ES-I3 (cell line): Measurements from ENCODE around the gene GCNT2.
"Not testable (repeated sequence)": the region's sequence is repeated elsewhere in the genome, so short reads cannot be mapped to it uniquely, and the experiment has no call there.

ENCODE experiments used
- H3K36me3 ChIP-seq: 2 replicates; pipeline ENCODE4 v1.6.1; 2013; ENCODE audit warnings: mild to moderate bottlenecking, low read length, control low read depth, moderate library complexity; ENCODE audit not compliant: insufficient read depth
- H3K4me1 ChIP-seq: 2 replicates; pipeline ENCODE4 v1.6.1; 2013; ENCODE audit warnings: mild to moderate bottlenecking, control low read depth, low read length; ENCODE audit not compliant: insufficient read depth
- H3K9ac ChIP-seq: 2 replicates; pipeline ENCODE4 v1.6.1; 2013; ENCODE audit warnings: low read depth, mild to moderate bottlenecking, low read length, moderate library complexity
- H3K9me3 ChIP-seq: 2 replicates; pipeline ENCODE4 v1.6.1; 2013; ENCODE audit warnings: mild to moderate bottlenecking, low read length, moderate library complexity; ENCODE audit not compliant: control insufficient read depth, insufficient read depth

GCNT2 gene

DNA sequence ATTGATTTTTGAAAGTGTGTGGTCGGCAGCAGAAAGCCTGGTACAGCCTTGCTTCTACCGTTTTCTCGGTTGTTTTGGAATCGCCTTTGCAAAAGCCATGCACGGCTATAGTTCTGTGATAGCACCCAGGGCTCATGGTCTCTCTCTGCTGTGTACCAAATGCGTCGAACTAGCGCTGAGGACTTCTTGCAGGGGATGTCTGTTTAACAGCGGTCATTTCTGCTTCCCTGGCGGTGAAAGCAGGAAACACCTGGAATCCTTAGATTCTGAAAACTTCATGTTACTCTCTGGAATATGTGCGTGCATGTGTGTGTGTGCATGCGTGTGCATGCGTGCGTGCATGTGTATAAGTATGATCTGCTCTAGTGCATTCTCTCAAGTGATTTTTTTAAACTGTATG lies 26.1 kb upstream of the GCNT2 start:
- H3K9me3 ChIP-seq = no peaks in the 10 kb centered on the region
- no peaks in the 10 kb centered on the region for H3K4me1 ChIP-seq
- no peaks in the 10 kb centered on the region for H3K36me3 ChIP-seq
- no peak overlapping the region for H3K9ac ChIP-seq

DNA sequence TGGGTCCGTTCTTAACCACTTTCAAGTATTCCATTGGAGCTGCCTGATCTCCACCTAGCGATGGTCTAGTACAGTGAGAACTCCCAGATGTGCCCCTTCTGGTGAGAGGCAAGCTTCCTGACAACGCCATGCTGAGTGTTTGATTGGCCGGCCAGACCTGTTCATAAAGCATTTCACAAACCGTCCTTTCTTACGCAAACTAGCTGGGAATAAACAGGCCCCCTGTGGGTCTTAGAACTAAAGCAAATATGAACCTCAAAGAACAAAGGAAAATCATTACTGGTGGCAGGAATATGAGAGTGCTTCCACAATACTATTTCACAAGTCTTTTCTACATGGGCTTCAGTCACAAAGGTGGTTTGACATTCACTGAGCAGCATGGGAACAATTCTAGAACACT lies 15.6 kb upstream of the GCNT2 start:
- no peak overlapping the region for H3K9ac ChIP-seq
- peaks cover 4% of the 10 kb centered on the region; the same call in 1 of the 2 replicates for H3K4me1 ChIP-seq
- H3K9me3 ChIP-seq = no peaks in the 10 kb centered on the region
- no peaks in the 10 kb centered on the region for H3K36me3 ChIP-seq

DNA sequence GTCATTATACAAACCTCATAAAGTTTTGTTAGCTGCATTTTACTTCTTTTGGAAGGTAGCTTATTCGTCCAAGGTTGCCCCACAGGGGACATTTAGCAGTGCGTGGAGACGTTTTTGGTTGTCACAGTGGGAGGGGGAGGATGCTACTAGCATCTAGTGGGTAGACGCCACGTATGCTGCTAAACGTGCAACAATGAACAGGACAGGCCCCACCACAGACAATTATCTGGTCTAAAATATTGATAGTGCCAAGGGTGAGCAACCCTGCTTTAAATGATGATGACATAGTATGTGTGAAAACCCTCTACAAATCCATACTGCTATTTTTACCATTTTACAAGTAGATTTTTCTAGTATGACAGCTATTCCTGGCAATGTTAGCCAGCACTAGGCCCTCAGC lies 13.9 kb upstream of the GCNT2 start:
- H3K9me3 ChIP-seq = no peaks in the 10 kb centered on the region
- H3K4me1 ChIP-seq = peaks cover 10% of the 10 kb centered on the region; the same call in 1 of the 2 replicates
- no peaks in the 10 kb centered on the region for H3K36me3 ChIP-seq
- H3K9ac ChIP-seq = no peak overlapping the region

DNA sequence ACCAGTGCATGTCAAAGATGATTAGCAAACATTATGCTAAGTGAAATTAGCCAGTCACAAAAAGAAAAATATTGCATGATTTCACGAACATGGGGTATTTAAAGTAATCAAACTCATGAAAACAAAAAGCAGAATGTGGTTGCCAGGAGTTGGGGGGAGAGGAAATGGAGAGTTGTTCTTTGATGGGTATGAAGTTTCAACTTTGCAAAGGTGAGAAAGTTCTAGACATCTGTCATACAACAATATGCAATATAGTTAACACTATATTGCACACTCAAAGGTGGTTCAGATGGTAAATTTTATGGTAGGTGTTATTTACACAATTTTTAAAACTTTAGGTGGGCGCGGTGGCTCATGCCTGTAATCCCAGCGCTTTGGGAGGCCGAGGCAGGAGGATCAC lies 13.4 kb upstream of the GCNT2 start:
- Histone ChIP-seq H3K9me3 (no peaks in the 10 kb centered on the region), H3K36me3 (no peaks in the 10 kb centered on the region), H3K4me1 (peaks cover 10% of the 10 kb centered on the region; the same call in 1 of the 2 replicates), H3K9ac (no peak overlapping the region)

DNA sequence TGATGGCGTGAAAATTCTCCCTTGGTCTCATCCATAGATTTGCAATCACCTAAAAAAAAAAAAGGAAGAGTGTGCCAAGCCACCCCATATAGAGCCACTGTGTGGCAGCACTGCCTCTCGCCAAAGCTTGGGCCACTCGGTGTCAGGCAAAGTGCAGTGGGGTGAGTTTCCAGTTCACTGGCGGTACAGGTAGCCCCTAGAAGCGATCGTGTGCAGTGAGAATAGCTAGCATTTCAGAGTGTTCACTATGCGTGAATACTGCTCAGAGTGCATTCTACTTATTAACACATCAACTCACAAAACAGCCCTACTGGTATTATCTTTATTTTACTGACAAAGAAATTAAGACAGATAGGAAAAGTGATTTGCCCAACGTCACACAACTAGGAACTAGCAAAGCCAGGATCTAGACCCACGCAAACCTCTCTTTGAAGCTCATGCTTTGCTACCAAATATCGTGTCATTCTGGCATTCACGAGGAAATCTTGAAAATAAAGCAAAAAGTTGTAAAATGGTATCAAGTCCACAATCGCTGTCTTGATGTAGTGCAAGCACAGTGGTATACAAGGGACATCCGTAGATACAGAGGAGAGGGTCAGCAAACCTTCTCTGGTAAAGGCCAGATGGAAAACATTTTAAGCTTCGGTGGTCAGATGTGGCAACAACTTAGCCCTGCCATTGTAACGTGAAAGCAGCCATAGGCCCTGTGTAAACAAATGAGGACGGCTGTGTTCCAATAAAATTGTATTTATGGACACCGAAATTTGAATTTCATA lies 10.4 kb upstream of the GCNT2 start:
- H3K4me1 ChIP-seq = peaks cover 7% of the 10 kb centered on the region; the same call in 1 of the 2 replicates
- no peaks in the 10 kb centered on the region for H3K9me3 ChIP-seq
- no peak overlapping the region for H3K9ac ChIP-seq
- no peaks in the 10 kb centered on the region for H3K36me3 ChIP-seq

DNA sequence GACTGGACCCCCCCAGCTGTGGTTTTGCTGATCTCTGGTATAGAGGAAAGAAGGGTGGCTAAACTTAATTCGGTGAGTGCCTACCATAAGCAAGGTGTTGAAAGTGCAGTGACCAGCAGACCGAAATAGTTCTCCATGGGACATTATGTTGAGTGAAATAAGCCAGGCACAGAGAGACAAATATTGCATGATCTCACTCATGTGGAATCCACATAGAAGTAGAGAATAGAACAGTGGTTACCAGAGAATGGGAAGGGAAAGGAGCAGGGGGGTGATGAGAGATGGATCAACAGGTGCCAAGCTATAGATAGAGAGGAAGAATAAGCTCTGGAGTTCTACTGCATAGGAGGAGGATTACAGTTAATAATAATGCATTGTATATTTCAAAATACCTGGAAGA lies 9.7 kb upstream of the GCNT2 start:
- no peak overlapping the region for H3K9ac ChIP-seq
- H3K36me3 ChIP-seq = no peaks in the 10 kb centered on the region
- peaks cover 6% of the 10 kb centered on the region; the same call in 1 of the 2 replicates for H3K4me1 ChIP-seq
- no peaks in the 10 kb centered on the region for H3K9me3 ChIP-seq

DNA sequence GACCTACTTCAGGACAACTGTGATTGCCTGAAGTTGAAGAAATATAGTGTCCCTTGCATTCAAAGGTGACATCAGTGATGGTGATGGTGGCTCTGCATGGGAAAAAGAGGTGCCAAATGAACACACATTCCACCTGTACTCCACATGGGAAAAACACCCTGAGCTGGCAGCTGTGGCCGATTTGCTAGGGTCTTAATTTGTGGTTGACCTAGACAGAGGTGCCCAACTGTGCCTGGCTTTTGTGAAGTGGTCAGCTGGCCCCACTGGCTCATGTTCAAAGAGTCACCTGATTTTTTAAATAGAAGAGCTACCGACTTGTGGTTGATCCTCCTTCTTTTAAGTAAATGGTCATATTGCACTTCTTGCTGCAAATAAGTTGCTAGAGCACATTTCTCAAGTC lies 7.6 kb upstream of the GCNT2 start:
- no peaks in the 10 kb centered on the region for H3K9me3 ChIP-seq
- no peak overlapping the region for H3K9ac ChIP-seq
- H3K4me1 ChIP-seq = peaks cover 9% of the 10 kb centered on the region
- H3K36me3 ChIP-seq = no peaks in the 10 kb centered on the region

DNA sequence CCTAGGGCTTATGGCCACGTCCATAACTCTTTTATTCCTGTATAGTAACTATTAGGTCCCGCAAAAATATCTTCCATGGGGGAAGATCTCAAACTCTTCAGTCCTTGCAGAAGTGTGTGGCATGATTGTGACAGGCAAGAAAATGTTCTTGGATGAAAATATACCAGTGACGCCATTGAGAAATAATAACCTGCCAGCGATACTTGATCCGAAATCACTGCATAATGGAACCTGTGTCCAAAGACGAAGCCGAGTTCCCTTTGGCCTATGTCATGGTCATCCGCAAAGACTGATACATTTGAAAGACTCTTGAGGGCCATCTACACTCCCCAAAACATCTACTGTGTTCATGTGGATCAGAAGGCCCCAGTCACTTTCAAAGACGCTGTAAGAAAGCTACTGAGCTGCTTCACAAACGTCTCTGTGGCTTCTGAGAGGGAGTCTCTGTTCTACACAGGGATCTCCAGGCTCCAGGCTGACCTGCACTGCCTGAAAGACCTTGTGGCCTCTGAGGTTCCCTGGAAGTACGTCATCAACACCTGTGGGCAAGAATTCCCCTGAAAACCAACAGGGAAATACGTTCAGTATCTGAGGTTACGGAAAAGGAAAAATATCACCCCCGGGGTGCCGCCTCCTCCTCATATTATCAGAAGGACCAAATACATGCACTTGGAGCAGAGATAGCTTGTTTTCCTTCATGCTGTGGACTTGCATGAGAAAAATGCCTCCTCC lies 6.9 kb upstream of the GCNT2 start:
- Histone ChIP-seq H3K9me3 (no peaks in the 10 kb centered on the region), H3K4me1 (peaks cover 14% of the 10 kb centered on the region), H3K36me3 (no peaks in the 10 kb centered on the region), H3K9ac (no peak overlapping the region)

DNA sequence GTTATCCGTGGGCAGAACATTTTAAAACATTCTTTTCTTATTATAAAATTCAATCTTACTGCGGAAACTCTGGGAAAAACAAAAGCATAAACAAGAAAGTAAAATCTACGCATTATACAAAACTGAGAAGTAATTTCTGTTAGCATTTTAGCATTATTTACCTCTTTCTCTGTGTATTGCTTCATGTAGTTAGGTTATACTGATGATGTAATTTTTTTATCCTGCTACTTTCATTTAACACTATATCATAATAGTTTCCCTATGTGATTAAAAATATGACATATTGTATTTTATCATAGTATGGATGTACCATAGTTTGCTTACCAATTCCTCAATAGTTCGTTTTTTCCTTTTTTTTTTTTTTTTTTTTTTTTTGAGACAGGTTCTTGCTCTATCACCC lies 4.2 kb upstream of the GCNT2 start:
- Histone ChIP-seq H3K4me1 (peaks cover 16% of the 10 kb centered on the region), H3K9me3 (no peaks in the 10 kb centered on the region), H3K9ac (no peak overlapping the region), H3K36me3 (no peaks in the 10 kb centered on the region)

DNA sequence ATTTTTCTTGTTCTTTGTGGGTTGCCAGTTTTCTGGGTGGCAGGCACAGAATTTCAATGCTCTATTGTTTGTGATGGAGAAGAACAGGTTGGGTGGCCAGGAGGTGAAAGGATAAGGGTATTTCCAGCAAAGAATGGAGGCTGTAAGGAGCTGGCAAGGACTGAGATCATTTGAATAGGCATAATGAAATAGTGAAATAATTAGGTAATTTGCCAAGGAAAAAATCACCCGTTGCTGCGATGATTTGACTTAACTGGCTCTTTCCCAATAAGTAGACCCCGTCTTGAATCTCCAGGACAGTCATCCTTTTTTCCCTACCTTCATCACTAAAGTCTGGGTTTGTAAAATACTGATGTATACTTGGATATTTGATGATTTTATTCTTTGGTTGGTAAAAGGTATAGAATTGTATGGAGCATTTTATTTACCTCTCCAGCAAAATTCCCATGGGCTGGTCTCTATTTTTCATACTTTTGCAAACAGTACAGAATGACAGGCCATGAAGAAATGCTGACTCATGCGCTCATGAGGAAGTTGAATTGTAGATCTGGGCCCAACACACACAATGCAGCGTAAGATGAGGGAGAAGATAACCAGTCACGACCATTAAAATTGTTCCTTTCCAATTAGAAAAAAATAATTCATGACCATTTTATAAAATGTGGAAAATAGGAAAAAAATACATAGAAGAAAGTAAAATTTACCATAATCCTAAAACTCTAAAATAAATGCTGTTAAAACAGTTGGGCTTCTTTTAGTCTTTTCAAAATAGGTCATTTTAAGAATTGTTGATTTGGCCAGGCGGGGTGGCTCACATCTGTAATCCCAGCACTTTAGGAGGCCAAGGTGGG lies 2.4 kb upstream of the GCNT2 start:
- Histone ChIP-seq H3K9me3 (no peaks in the 10 kb centered on the region), H3K4me1 (peaks cover 26% of the 10 kb centered on the region), H3K36me3 (no peaks in the 10 kb centered on the region), H3K9ac (no peak overlapping the region)

DNA sequence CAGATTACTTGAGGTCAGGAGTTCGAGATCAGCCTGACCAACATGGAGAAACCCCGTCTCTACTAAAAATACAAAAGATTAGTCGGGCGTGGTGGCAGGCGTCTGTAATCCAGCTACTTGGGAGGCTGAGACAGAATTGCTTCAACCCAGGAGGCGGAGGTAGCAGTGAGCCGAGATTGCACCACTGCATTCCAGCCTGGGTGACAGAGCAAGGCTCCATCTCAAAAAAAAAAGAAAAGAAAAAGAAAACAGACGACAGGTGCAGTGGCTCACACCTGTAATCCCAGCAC lies 1.8 kb upstream of the GCNT2 start:
- peaks cover 26% of the 10 kb centered on the region for H3K4me1 ChIP-seq
- H3K9ac ChIP-seq, H3K9me3 ChIP-seq, H3K36me3 ChIP-seq: not testable (repeated sequence)

DNA sequence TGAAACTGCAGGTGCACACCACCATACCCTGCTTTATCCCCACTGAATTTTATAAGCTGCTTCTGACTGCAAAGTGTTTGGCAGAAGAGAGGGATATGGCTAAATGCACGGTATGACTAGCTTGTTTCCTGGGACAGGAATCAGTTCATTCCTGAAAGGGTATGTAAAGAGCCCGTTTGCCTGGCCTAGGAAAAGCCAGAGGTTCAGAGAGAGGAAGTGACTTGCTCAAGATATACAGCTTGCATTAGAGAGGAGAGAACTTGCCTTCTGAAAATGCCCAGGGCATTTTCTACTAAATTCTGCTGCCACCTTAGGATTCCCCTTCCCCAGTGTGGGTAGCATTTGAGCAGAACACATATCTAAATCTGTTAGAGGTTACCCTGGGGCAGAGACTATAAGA lies 683 bp upstream of the GCNT2 start:
- H3K4me1 ChIP-seq = peaks cover 26% of the 10 kb centered on the region
- H3K9ac ChIP-seq = peak overlapping the region; percentile 4; the same call in 1 of the 2 replicates
- no peaks in the 10 kb centered on the region for H3K9me3 ChIP-seq
- H3K36me3 ChIP-seq = no peaks in the 10 kb centered on the region

DNA sequence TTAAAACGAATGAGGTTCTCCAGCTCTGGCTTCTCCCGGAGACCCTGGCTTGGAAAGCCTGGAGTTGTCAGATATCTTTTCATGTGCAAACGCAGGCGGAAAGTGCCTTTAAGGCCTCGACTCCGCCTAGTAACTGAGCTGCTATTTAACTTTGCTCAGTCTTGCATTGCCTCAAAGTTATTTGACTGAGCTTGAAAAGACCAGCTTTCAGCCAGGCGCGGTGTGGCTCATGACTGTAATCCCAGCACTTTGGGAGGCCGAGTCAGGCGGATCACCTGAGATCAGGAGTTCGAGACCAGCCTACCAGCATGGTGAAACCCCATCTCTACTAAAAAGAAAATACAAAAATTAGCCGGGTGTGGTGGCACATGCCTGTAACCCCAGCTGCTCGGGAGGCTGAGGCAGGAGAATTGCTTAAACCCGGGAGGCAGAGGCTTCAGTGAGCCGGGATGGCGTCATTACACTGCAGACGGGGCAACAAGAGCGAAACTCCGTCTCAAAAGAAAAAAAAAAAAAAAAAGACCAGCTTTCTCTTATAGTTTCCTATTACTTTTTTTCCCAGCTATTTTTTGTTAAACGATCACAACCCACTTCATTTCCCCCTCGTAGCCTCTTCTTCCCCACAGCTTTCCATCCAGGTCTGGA lies 1.9 kb downstream of the GCNT2 start:
- H3K36me3 ChIP-seq = no peaks in the 10 kb centered on the region
- peaks cover 29% of the 10 kb centered on the region for H3K4me1 ChIP-seq
- H3K9ac ChIP-seq = no peak overlapping the region; the same call in 1 of the 2 replicates
- H3K9me3 ChIP-seq = no peaks in the 10 kb centered on the region

DNA sequence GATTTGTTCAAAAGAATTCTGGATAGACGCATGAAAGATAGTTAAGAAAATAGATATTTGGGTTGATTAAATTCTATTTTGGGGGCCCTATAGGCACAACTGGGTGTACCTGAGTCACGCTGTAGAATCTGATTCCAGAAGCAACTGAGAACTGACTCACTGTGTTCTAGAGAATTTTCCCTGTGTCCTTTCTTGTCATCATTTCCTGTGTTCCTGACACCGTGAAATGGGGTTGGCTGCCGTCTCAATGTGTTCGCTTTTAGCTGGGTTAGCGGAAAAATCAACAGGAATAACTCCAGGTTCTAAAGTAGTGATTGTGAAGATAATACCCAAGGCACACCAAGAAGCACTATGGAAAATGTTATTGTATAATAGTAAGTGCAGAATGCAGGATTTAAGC lies 5.0 kb downstream of the GCNT2 start:
- H3K4me1 ChIP-seq = peaks cover 20% of the 10 kb centered on the region

More for the DNA sequence above, 5.0 kb downstream of the GCNT2 start:
- H3K9me3 ChIP-seq = no peaks in the 10 kb centered on the region
- no peaks in the 10 kb centered on the region for H3K36me3 ChIP-seq
- no peak overlapping the region for H3K9ac ChIP-seq
